Mesendoderm (in vitro differentiated cells): ENCODE measurements around the gene CCDC192.

Experiments
- DNase-seq: peaks from one replicate; pipeline ENCODE4 v3.0.0; 2013
- H2AK5ac ChIP-seq: 2 replicates; pipeline ENCODE4 v1.6.1; 2013; ENCODE audit warnings: low read length, inconsistent platforms
- H2BK120ac ChIP-seq: 2 replicates; pipeline ENCODE4 v1.6.1; 2013; ENCODE audit warnings: low read depth, mild to moderate bottlenecking, low read length, moderate library complexity, mixed read lengths
- H2BK15ac ChIP-seq: replicated peaks from 2 replicates; pipeline ENCODE4 v1.6.1; 2013; ENCODE audit warnings: low read depth, mild to moderate bottlenecking, moderate library complexity
- H2BK5ac ChIP-seq: 2 replicates; pipeline ENCODE4 v1.6.1; 2013; ENCODE audit warnings: low read length, inconsistent platforms
- H3K18ac ChIP-seq: 2 replicates; pipeline ENCODE4 v1.6.1; 2013; ENCODE audit warnings: mild to moderate bottlenecking, low read length, mixed read lengths
- H3K23ac ChIP-seq: one replicate; pipeline ENCODE4 v1.6.1; 2013; ENCODE audit warnings: low read length
- H3K27ac ChIP-seq: 2 replicates; pipeline ENCODE4 v1.5.1; 2013; ENCODE audit warnings: low read depth, mild to moderate bottlenecking, inconsistent platforms, low read length, moderate library complexity
- H3K27me3 ChIP-seq: 2 replicates; pipeline ENCODE4 v1.6.1; 2013; ENCODE audit warnings: low read length, control low read depth, mild to moderate bottlenecking, inconsistent platforms; ENCODE audit not compliant: insufficient read depth, poor library complexity
- H3K36me3 ChIP-seq: 2 replicates; pipeline ENCODE4 v1.6.1; 2013; ENCODE audit warnings: low read length, inconsistent platforms; ENCODE audit not compliant: control insufficient read depth, insufficient read depth
- H3K4ac ChIP-seq: one replicate; pipeline ENCODE4 v1.6.1; 2013; ENCODE audit warnings: low read depth, mild to moderate bottlenecking, low read length, moderate library complexity
- H3K4me1 ChIP-seq: 2 replicates; pipeline ENCODE4 v1.6.1; 2013; ENCODE audit warnings: low read depth, low read length, inconsistent platforms; ENCODE audit not compliant: control insufficient read depth
- H3K4me2 ChIP-seq: 2 replicates; pipeline ENCODE4 v1.6.1; 2013; ENCODE audit warnings: low read length
- H3K4me3 ChIP-seq: 2 replicates; pipeline ENCODE4 v1.5.1; 2013; ENCODE audit warnings: mild to moderate bottlenecking, low read length
- H3K56ac ChIP-seq: one replicate; pipeline ENCODE4 v1.6.1; 2013; ENCODE audit warnings: low read length
- H3K79me1 ChIP-seq: 2 replicates; pipeline ENCODE4 v1.6.1; 2013; ENCODE audit warnings: low read length, inconsistent platforms
- H3K79me2 ChIP-seq: 2 replicates; pipeline ENCODE4 v1.6.1; 2013; ENCODE audit warnings: mild to moderate bottlenecking, low read length; ENCODE audit not compliant: control insufficient read depth, insufficient read depth
- H3K9ac ChIP-seq: 2 replicates; pipeline ENCODE4 v1.6.1; 2013; ENCODE audit warnings: low read length, inconsistent platforms
- H4K5ac ChIP-seq: one replicate; pipeline ENCODE4 v1.6.1; 2013; ENCODE audit warnings: low read length
- H4K8ac ChIP-seq: one replicate; pipeline ENCODE4 v1.6.1; 2013; ENCODE audit warnings: low read depth, mild to moderate bottlenecking, control low read depth, low read length, moderate library complexity
- WGBS: extraction: QIAGEN DNeasy Blood & Tissue Kit; methylation state at CpG from one replicate; pipeline ENCODE4 v1.1.7; 2013; ENCODE audit warnings: low lambda C conversion rate, missing lambda C conversion rate; ENCODE audit not compliant: insufficient coverage; ENCODE audit errors: extremely low coverage; 5-methylcytosine and 5-hydroxymethylcytosine counted together

The CCDC192 gene

DNA sequence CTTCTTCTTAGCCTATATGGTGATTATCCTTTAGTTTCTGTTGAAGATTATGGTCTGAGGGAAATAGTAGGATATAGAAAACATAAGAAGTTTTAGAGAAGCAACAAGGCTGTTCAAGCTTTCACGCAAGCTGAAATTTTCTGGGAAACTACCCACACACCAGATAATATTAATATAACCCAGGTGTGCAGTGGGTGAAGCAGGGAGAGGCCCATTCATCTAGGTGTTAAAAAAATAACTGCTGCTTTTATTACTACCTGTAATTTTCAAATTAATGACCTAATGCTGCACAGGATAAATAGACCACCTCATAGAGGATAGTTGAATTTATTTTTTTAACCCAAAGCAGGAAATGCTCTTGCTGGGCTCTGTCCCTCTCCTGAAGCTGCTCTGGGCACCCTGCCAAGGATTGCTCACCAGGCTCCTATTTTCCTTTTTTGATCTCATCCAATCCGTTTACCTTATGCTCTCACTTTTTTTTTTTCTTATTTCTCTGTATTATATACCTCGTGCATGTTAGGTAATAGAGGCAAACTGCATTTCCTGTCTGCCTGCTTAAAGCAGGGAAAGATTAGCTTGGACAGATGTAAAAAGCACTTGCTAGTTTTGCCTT is 256.1 kb downstream of the CCDC192 start:
- Histone ChIP-seq H3K4ac (no peak overlapping the region), H3K36me3 (no peaks in the 10 kb centered on the region), H3K9ac (no peak overlapping the region), H3K27ac (no peak overlapping the region), H3K79me2 (no peaks in the 10 kb centered on the region), H3K18ac (no peak overlapping the region), H2BK15ac (no peak overlapping the region), H3K4me3 (no peak overlapping the region), H3K4me1 (no peaks in the 10 kb centered on the region), H3K4me2 (no peak overlapping the region), H3K23ac (no peak overlapping the region), H4K8ac (no peak overlapping the region), H2BK120ac (no peak overlapping the region), H4K5ac (no peak overlapping the region), H3K27me3 (no peaks in the 10 kb centered on the region), H2AK5ac (no peak overlapping the region), H3K79me1 (no peaks in the 10 kb centered on the region), H3K56ac (no peak overlapping the region), H2BK5ac (no peak overlapping the region)
- no CpG with 5 or more reads among the region's 3 CpGs for WGBS
- DNase-seq: no peak

DNA sequence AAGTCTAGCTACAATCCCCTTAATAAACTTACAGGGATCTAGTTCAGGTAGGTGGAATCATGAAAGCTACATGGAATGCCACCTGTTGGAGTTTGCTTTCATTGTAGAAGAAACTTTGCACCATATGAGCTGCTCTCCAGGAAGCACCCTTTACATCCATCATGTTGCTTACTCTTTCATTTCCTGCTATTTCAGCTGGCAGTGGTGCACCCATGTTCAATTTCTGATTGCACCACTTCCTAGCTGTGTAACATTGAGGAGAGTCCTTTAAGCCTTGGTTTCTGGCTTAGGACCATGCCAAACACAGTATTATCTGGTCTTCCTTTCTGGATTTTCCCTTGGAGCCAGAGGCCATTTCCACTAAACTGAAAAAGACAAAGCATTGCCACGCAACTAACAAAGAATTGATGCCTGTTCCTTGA is 257.1 kb downstream of the CCDC192 start:
- no peak overlapping the region for H3K4me2 ChIP-seq
- H3K79me2 ChIP-seq: no peaks in the 10 kb centered on the region
- H3K56ac ChIP-seq: no peak overlapping the region
- no peak overlapping the region for H3K4ac ChIP-seq
- no peaks in the 10 kb centered on the region for H3K27me3 ChIP-seq
- no peaks in the 10 kb centered on the region for H3K79me1 ChIP-seq
- no peak overlapping the region for H3K23ac ChIP-seq
- H3K36me3 ChIP-seq: no peaks in the 10 kb centered on the region
- H4K5ac ChIP-seq: no peak overlapping the region
- H3K27ac ChIP-seq: no peak overlapping the region
- H3K4me3 ChIP-seq: no peak overlapping the region
- H2BK120ac ChIP-seq: no peak overlapping the region
- no peaks in the 10 kb centered on the region for H3K4me1 ChIP-seq
- H3K9ac ChIP-seq: no peak overlapping the region
- H2BK5ac ChIP-seq: no peak overlapping the region
- DNase-seq: no peak
- no CpG with 5 or more reads among the region's 1 CpG for WGBS
- H2BK15ac ChIP-seq: no peak overlapping the region
- no peak overlapping the region for H3K18ac ChIP-seq
- no peak overlapping the region for H4K8ac ChIP-seq
- H2AK5ac ChIP-seq: no peak overlapping the region

DNA sequence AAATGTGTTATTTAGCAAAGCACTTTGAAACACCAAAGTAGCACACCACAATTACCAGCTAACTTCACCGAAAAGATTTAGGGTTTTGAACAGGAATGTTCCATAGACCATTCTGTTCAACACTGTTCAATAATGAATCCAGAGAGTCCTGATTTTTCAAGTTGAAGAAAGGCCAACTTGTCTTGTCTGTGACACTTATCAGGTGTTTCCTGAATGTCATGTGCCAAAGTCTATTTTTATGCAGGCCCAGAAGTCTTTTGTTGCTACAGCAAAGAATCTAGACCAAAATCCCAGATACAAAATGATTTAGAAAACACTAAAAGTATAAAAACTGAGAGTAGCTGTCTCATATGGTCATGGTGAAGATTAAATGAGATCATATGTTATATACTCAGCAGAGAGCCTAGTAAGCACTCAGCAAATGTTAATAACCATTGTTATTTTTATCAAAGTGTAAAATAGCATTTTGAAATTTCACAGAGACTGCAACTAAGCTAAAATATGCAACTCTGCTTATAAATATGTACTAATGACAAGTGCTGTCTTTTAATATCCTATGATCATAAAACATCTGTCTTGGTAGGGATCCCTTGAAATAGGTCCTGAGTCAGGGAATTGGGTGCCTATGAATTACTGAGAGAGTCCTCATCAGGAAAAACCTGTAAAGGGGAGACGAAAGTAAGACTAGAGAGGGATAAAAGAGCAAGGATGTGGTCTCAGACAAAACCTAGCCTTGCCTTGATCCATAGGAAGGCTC is 258.0 kb downstream of the CCDC192 start:
- no peaks in the 10 kb centered on the region for H3K27me3 ChIP-seq
- H2BK15ac ChIP-seq: no peak overlapping the region
- no peak overlapping the region for H3K56ac ChIP-seq
- no peak for DNase-seq
- H3K9ac ChIP-seq: no peak overlapping the region
- no peak overlapping the region for H3K27ac ChIP-seq
- no peaks in the 10 kb centered on the region for H3K36me3 ChIP-seq
- no peak overlapping the region for H2BK120ac ChIP-seq
- WGBS: no CpG with 5 or more reads among the region's 2 CpGs
- H3K4me1 ChIP-seq: no peaks in the 10 kb centered on the region
- H3K79me1 ChIP-seq: no peaks in the 10 kb centered on the region
- H4K8ac ChIP-seq: no peak overlapping the region
- no peak overlapping the region for H3K4me2 ChIP-seq
- no peak overlapping the region for H2BK5ac ChIP-seq
- H3K4me3 ChIP-seq: no peak overlapping the region
- no peaks in the 10 kb centered on the region for H3K79me2 ChIP-seq
- no peak overlapping the region for H3K4ac ChIP-seq
- no peak overlapping the region for H3K23ac ChIP-seq
- no peak overlapping the region for H4K5ac ChIP-seq
- H2AK5ac ChIP-seq: no peak overlapping the region
- no peak overlapping the region for H3K18ac ChIP-seq

DNA sequence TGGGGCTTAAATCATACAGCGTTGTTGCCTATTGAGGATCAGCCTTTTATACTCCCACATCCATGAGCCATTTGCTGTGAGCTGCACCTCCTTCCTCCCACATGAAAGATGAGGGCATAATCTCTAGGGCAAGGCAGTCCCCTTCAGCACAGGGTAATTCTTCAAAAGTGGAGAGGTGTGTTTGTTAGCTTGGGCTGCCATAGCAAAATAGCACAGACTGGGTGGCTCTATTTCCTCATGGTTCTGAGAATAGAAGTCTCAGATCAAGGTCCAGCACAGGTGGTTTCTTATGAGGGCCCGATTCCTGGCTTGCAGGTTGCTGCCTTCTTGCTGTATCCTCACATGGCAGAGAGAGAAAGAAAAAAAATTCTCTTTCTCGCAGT is 258.6 kb downstream of the CCDC192 start:
- no peak overlapping the region for H2BK15ac ChIP-seq
- no peak overlapping the region for H3K27ac ChIP-seq
- H3K79me1 ChIP-seq: no peaks in the 10 kb centered on the region
- no peak overlapping the region for H4K5ac ChIP-seq
- no peaks in the 10 kb centered on the region for H3K4me1 ChIP-seq
- no peaks in the 10 kb centered on the region for H3K27me3 ChIP-seq
- H3K9ac ChIP-seq: no peak overlapping the region
- no peak overlapping the region for H4K8ac ChIP-seq
- H2BK5ac ChIP-seq: no peak overlapping the region
- no peak overlapping the region for H3K23ac ChIP-seq
- no peaks in the 10 kb centered on the region for H3K79me2 ChIP-seq
- no peak overlapping the region for H3K56ac ChIP-seq
- no peaks in the 10 kb centered on the region for H3K36me3 ChIP-seq
- H2BK120ac ChIP-seq: no peak overlapping the region
- no peak overlapping the region for H2AK5ac ChIP-seq
- H3K4ac ChIP-seq: no peak overlapping the region
- H3K4me3 ChIP-seq: no peak overlapping the region
- no peak overlapping the region for H3K18ac ChIP-seq
- no CpG with 5 or more reads among the region's 3 CpGs for WGBS
- H3K4me2 ChIP-seq: no peak overlapping the region
- no peak for DNase-seq

DNA sequence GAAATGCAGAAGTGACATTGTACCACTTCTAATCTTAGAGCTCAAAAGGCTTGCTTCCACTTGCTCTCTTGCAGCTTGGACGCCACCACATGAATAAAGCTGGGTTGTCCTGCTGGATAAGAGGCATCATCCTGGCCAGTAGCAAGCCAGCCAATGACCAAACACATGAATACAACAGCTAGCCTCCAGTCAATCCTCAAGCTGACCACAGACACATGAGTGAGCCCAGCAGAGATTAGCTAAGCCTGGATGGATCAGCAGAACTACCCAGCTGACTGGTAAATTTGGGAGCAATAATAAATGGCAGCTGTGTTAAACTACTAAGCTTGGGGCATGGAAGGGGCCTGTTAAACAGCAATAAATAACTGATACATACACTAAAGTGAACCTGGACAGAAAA is 259.3 kb downstream of the CCDC192 start:
- Histone ChIP-seq H3K36me3 (no peaks in the 10 kb centered on the region), H4K8ac (no peak overlapping the region), H3K4me1 (no peaks in the 10 kb centered on the region), H3K4me2 (no peak overlapping the region), H3K79me2 (no peaks in the 10 kb centered on the region), H2BK120ac (no peak overlapping the region), H3K56ac (no peak overlapping the region), H3K18ac (no peak overlapping the region), H2BK5ac (no peak overlapping the region), H3K4ac (no peak overlapping the region), H3K4me3 (no peak overlapping the region), H3K23ac (no peak overlapping the region), H2BK15ac (no peak overlapping the region), H2AK5ac (no peak overlapping the region), H3K27ac (no peak overlapping the region), H4K5ac (no peak overlapping the region), H3K79me1 (no peaks in the 10 kb centered on the region), H3K27me3 (no peaks in the 10 kb centered on the region), H3K9ac (no peak overlapping the region)
- WGBS: no CpG with 5 or more reads among the region's 1 CpG
- no peak for DNase-seq

DNA sequence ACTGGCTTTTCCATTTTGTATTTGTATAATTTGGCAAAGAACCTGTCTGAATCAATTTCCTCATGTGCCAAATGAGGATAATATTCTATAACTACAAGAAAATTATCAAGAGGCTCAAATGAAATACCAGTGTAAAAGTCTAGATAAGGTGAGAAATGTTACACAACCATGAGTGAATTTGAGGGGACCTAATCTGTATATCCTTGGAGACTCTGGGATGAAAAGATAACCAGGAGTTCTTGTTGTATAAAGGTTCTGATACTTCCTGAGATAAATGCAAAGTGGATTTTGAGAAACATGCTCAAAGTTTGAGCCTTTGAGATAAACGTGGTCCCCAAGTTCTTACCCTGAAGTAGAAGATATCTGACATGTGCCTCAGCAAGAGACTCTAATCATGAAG is 260.0 kb downstream of the CCDC192 start:
- H3K36me3 ChIP-seq: no peaks in the 10 kb centered on the region
- no peaks in the 10 kb centered on the region for H3K79me2 ChIP-seq
- H4K8ac ChIP-seq: no peak overlapping the region
- H2BK120ac ChIP-seq: no peak overlapping the region
- DNase-seq: no peak
- no CpG with 5 or more reads among the region's 1 CpG for WGBS
- no peak overlapping the region for H2BK15ac ChIP-seq
- no peak overlapping the region for H3K56ac ChIP-seq
- no peak overlapping the region for H3K27ac ChIP-seq
- no peak overlapping the region for H3K18ac ChIP-seq
- no peaks in the 10 kb centered on the region for H3K79me1 ChIP-seq
- no peaks in the 10 kb centered on the region for H3K27me3 ChIP-seq
- H3K4ac ChIP-seq: no peak overlapping the region
- no peak overlapping the region for H4K5ac ChIP-seq
- H2AK5ac ChIP-seq: no peak overlapping the region
- no peak overlapping the region for H3K4me3 ChIP-seq
- no peak overlapping the region for H3K23ac ChIP-seq
- no peaks in the 10 kb centered on the region for H3K4me1 ChIP-seq
- no peak overlapping the region for H3K4me2 ChIP-seq
- no peak overlapping the region for H2BK5ac ChIP-seq
- no peak overlapping the region for H3K9ac ChIP-seq
